Gastroesophageal sphincter (tissue), 4 donors: ENCODE data around the gene SLC6A8. TPM values are rescaled to one million over a fixed set of nuclear protein-coding genes. Genes with fewer than 3 reads are reported as not detected.

ENCODE experiments used
- ATAC-seq: fragments of 150-250 bp; one replicate; pipeline ENCODE4 v1.9.1; 2016; ENCODE audit warnings: mild to moderate bottlenecking, moderate library complexity
- H3K27ac ChIP-seq, 4 donors: fragments of 200-600 bp; sonication (generic) in 3 of 4; 1 replicate in 3 of 4; 2 replicates in 1 of 4; pipeline ENCODE4 v1.5.1; 2016 to 2019
- H3K27me3 ChIP-seq: fragments of 200-600 bp; sonication (generic); one replicate; pipeline ENCODE4 v1.5.1; 2019
- H3K36me3 ChIP-seq, 2 donors: fragments of 200-600 bp; sonication (generic); one replicate each; pipeline ENCODE4 v1.5.1; 2019; ENCODE audit warnings: control low read depth in 1 of 2
- H3K4me1 ChIP-seq, 3 donors: fragments of 200-600 bp; sonication (generic); 1 replicate in 2 of 3; 2 replicates in 1 of 3; pipeline ENCODE4 v1.5.1; 2016 to 2019; ENCODE audit warnings: control low read depth in 2 of 3
- H3K4me3 ChIP-seq, 2 donors: fragments of 200-600 bp; sonication (generic); one replicate each; pipeline ENCODE4 v1.5.1; 2019; ENCODE audit warnings: mild to moderate bottlenecking in 1 of 2, moderate library complexity in 1 of 2
- H3K9me3 ChIP-seq, 3 donors: fragments of 200-600 bp; sonication (generic); one replicate each; pipeline ENCODE4 v1.5.1; 2017 to 2019; ENCODE audit warnings: control low read depth in 2 of 3
- EP300 ChIP-seq: sonication (generic); formaldehyde crosslinking; IDR thresholded peaks from one replicate; pipeline ENCODE4 v1.6.1; 2017; ENCODE audit warnings: antibody characterized with exemption, mild to moderate bottlenecking
- POLR2A ChIP-seq, 2 donors: fragments of 450-650 bp; IDR thresholded peaks; one replicate each; pipeline ENCODE4 v1.6.1; 2017; ENCODE audit warnings: antibody characterized with exemption in 2 of 2, mild to moderate bottlenecking in 2 of 2, moderate library complexity in 1 of 2
- POLR2AphosphoS5 ChIP-seq: sonication (generic); formaldehyde crosslinking; IDR thresholded peaks from one replicate; pipeline ENCODE4 v1.6.1; 2017; ENCODE audit warnings: antibody characterized with exemption
- WGBS, 2 donors: methylation state at CpG; one replicate each; pipeline ENCODE4 v1.1.5; 2018; ENCODE audit warnings: low coverage in 1 of 2; 5-methylcytosine and 5-hydroxymethylcytosine counted together
- total RNA-seq, 4 donors: library from RNA; depleted of rRNA; stranded (reverse); fragments of >200 nt; gene quantifications; one replicate each; pipeline ENCODE4 v1.1.0, GENCODE V29; 2016
- TF ChIP-seq, protein P1 (sequence below), 4 experiments: fragments of 200-600 bp in 2 of 4; fragments of 450-650 bp in 2 of 4; sonication (generic) in 1 of 4; IDR thresholded peaks; one replicate each; pipeline ENCODE4 v1.5.1; 2017 to 2019; ENCODE audit warnings: antibody characterized with exemption in 4 of 4, mild to moderate bottlenecking in 2 of 4, moderate library complexity in 2 of 4

Gene SLC6A8
- total RNA-seq, 4 donors from 2014 or later = 25.3 to 86.6 (median 37.9) TPM

DNA sequence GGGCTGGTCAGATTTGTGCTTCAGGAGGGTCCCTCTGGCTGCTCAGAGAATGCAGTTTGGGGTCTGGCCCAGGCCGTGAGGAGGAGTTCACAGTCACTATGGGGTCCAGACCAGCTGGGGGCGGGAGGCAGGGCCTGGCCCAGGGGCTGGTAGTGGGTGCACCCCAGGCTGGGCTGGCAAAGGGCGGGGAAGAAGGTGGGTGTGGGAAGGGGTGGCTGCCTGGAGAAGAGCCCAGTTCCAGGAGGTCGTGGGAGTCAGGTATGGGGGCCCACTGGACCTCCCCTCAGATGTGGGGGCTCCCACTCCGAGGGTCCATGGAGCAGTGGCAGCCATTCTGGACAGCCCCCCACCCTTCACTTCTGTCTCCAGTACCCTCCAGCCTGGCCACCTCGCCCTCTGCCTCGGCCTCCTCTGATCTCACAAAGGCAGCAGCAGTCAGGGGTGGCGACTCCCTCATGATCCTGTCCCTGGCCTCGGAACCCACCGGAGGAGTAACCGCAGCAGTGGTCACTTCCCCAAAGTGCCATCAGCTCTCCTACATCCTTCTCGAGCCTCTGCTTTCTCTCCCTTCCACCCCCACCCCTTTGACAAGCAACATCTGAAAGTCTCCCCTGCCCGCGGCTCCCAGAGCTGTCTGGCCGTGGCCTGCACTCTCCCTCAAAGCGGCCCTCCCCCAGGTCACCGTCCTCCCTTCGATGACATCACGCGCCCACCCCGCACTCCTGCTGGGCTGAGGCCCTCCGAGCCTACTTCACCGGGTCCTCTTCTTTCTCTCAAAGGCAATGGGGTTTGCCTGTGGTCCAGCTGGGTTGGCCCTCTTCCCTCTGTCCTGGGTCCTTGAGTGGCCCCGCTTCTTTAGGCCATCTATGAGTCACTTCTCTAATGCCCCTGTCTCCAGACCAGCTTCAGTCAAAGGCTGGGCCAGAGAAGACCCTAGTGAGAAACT lies 1.7 kb upstream of the SLC6A8 start:
- Histone ChIP-seq H3K27ac (no peak overlapping the region), H3K36me3 (no peaks in the 10 kb centered on the region), H3K27me3 (no peaks in the 10 kb centered on the region), H3K4me3 (no peak overlapping the region), H3K4me1 (peaks cover 0 to 25% (median 0%) of the 10 kb centered on the region in 3 donors), H3K9me3 (no peaks in the 10 kb centered on the region)
- no peak for TF ChIP-seq POLR2AphosphoS5
- TF ChIP-seq, protein P1, sequence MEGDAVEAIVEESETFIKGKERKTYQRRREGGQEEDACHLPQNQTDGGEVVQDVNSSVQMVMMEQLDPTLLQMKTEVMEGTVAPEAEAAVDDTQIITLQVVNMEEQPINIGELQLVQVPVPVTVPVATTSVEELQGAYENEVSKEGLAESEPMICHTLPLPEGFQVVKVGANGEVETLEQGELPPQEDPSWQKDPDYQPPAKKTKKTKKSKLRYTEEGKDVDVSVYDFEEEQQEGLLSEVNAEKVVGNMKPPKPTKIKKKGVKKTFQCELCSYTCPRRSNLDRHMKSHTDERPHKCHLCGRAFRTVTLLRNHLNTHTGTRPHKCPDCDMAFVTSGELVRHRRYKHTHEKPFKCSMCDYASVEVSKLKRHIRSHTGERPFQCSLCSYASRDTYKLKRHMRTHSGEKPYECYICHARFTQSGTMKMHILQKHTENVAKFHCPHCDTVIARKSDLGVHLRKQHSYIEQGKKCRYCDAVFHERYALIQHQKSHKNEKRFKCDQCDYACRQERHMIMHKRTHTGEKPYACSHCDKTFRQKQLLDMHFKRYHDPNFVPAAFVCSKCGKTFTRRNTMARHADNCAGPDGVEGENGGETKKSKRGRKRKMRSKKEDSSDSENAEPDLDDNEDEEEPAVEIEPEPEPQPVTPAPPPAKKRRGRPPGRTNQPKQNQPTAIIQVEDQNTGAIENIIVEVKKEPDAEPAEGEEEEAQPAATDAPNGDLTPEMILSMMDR (IDR thresholded peaks at IDR 0.05) = no peak
- no peak for TF ChIP-seq POLR2A (IDR thresholded peaks at IDR 0.05)
- no peak for TF ChIP-seq EP300
- no peak for ATAC-seq
- WGBS, 2 donors = 81% methylated on average over 9 of the region's 24 CpGs; no CpG with 5 or more reads in 1 of the 2 donors

DNA sequence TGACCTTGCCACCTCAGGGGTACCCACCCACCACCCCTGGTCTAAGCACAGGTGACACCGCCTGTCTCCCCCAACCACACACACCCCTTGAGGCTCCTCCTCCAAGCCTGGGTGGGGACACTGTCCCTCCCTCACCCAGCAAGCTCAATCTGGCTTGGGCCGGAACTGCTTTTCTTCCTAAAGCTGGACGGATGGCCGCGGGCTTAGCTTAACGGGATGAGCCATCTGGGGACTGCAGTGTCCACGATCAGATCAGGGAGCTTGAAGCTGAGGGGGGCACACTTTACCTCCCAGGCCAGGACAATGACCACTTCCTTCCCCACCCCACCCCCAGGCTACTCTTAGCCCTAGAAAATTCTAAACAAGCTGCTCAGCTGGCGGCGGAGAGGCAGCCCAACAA lies 1.0 kb upstream of the SLC6A8 start:
- TF ChIP-seq POLR2A (IDR thresholded peaks at IDR 0.05) (no peak), POLR2AphosphoS5 (no peak)
- TF ChIP-seq, protein P1 (IDR thresholded peaks at IDR 0.05) = no peak
- WGBS, 2 donors = no CpG with 5 or more reads among the region's 9 CpGs
- no peak overlapping the region for H3K4me3 ChIP-seq
- peaks cover 0 to 32% (median 0%) of the 10 kb centered on the region in 3 donors for H3K4me1 ChIP-seq
- peak overlapping the region; percentile 60 to 82 (median 79) for H3K27ac ChIP-seq
- H3K9me3 ChIP-seq = no peaks in the 10 kb centered on the region
- no peak for ATAC-seq
- H3K27me3 ChIP-seq = no peaks in the 10 kb centered on the region
- H3K36me3 ChIP-seq = no peaks in the 10 kb centered on the region

- H3K27ac ChIP-seq = peak overlapping the region in 2 of 4 donors; percentile 77 to 82
- peak; percentile 19 for ATAC-seq
- peak overlapping the region in 1 of 2 donors; percentile 65 for H3K4me3 ChIP-seq
- H3K27me3 ChIP-seq = no peaks in the 10 kb centered on the region
- TF ChIP-seq POLR2A (IDR thresholded peaks at IDR 0.05) (no peak), POLR2AphosphoS5 (no peak), EP300 (no peak)
- TF ChIP-seq, protein P1 (IDR thresholded peaks at IDR 0.05) = no peak
- no peaks in the 10 kb centered on the region for H3K36me3 ChIP-seq
- WGBS, 2 donors = no CpG with 5 or more reads among the region's 69 CpGs
- H3K9me3 ChIP-seq = no peaks in the 10 kb centered on the region
- peaks cover 0 to 33% (median 0%) of the 10 kb centered on the region in 3 donors for H3K4me1 ChIP-seq
These were observed 345 bp downstream of the SLC6A8 start for GRCh38 chrX:153688071-153688470.

DNA sequence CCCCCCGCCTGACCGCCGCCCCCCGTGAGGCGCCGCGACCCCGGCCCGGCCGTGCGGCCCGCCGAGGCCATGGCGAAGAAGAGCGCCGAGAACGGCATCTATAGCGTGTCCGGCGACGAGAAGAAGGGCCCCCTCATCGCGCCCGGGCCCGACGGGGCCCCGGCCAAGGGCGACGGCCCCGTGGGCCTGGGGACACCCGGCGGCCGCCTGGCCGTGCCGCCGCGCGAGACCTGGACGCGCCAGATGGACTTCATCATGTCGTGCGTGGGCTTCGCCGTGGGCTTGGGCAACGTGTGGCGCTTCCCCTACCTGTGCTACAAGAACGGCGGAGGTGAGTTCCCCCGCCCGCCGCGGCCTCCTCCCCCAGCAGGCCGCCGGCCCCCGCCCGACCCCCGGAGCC lies 780 bp downstream of the SLC6A8 start:
- Histone ChIP-seq H3K27ac (peak overlapping the region; percentile 82 to 88 (median 86)), H3K4me3 (peak overlapping the region; percentile 65 to 83), H3K27me3 (no peaks in the 10 kb centered on the region), H3K9me3 (no peaks in the 10 kb centered on the region), H3K4me1 (peaks cover 0 to 33% (median 0%) of the 10 kb centered on the region in 3 donors), H3K36me3 (no peaks in the 10 kb centered on the region)
- TF ChIP-seq, protein P1 (IDR thresholded peaks at IDR 0.05) = no peak
- no peak for TF ChIP-seq POLR2A (IDR thresholded peaks at IDR 0.05)
- TF ChIP-seq EP300 = no peak
- no CpG with 5 or more reads among the region's 57 CpGs for WGBS, 2 donors
- ATAC-seq = no peak
